ENCODE data around the gene CDYL.

CDYL gene

GRCh38 chr6:4885341-4885933, 109.2 kb downstream of the CDYL start:
- DNase-seq: no peak

GRCh38 chr6:4888841-4889240, 112.6 kb downstream of the CDYL start:
- DNase-seq: no peak

GRCh38 chr6:4889701-4890100, 113.5 kb downstream of the CDYL start:
- DNase-seq: no peak

GRCh38 chr6:4890191-4890590, 114.0 kb downstream of the CDYL start:
- DNase-seq: no peak

GRCh38 chr6:4890627-4891026, 114.4 kb downstream of the CDYL start:
- no peak for DNase-seq

- no peak for DNase-seq
Observed at GRCh38 chr6:4891141-4891540, 114.9 kb downstream of the CDYL start.

- no peak for DNase-seq
Observed at GRCh38 chr6:4892785-4893485, 116.7 kb downstream of the CDYL start.

GRCh38 chr6:4894049-4894448, 117.8 kb downstream of the CDYL start:
- no peak for DNase-seq

GRCh38 chr6:4895971-4896370, 119.8 kb downstream of the CDYL start:
- DNase-seq: no peak

- no peak for DNase-seq
Observed at GRCh38 chr6:4896401-4896800, 120.2 kb downstream of the CDYL start.

GRCh38 chr6:4899249-4900034, 123.2 kb downstream of the CDYL start:
- DNase-seq: no peak

- DNase-seq: no peak
Observed at GRCh38 chr6:4901386-4902061, 125.3 kb downstream of the CDYL start.

- DNase-seq: no peak
Observed at GRCh38 chr6:4902363-4902762, 126.2 kb downstream of the CDYL start.

GRCh38 chr6:4903121-4903520, 126.9 kb downstream of the CDYL start:
- DNase-seq: peak; percentile 40

GRCh38 chr6:4903751-4904370, 127.7 kb downstream of the CDYL start:
- no peak for DNase-seq

- no peak for DNase-seq
Observed at GRCh38 chr6:4904461-4905025, 128.3 kb downstream of the CDYL start.

GRCh38 chr6:4905826-4906225, 129.6 kb downstream of the CDYL start:
- DNase-seq: no peak

GRCh38 chr6:4906293-4907276, 130.4 kb downstream of the CDYL start:
- DNase-seq: no peak

- DNase-seq: no peak
Observed at GRCh38 chr6:4907602-4908001, 131.4 kb downstream of the CDYL start.

- DNase-seq: no peak
Observed at GRCh38 chr6:4908062-4908461, 131.9 kb downstream of the CDYL start.

- DNase-seq: no peak
Observed at GRCh38 chr6:4909063-4909706, 133.0 kb downstream of the CDYL start.
